ENCODE data around the gene PRPF40A. TPM values are rescaled to one million over a fixed set of nuclear protein-coding genes. Genes with fewer than 3 reads are reported as not detected.

Gene PRPF40A
- total and polyA plus RNA-seq, 10 of the 15 experiments (the other 5 are each of a cell fraction or from before 2014, with no cell fraction given), result 97.8 to 197 (median 144) TPM

GRCh38 chr2:152717228-152718075 lies at the start of gene PRPF40A (continued):
- TF ChIP-seq HDAC2 (IDR thresholded peaks at IDR 0.05) (no peak), CHD1 (IDR thresholded peaks at IDR 0.05; ENCODE audit: low read depth, low read length) (no peak), HSF1 (IDR thresholded peaks at IDR 0.05; ENCODE audit: low read depth, low read length) (0 out of 2 replicates have a peak, but pooled peaks have one; percentile 6), NR2C2 (IDR thresholded peaks at IDR 0.05; ENCODE audit: borderline replicate concordance, control insufficient read depth, insufficient read length, low read depth) (peak; percentile 91), ZNF384 (IDR thresholded peaks at IDR 0.05; ENCODE audit: borderline replicate concordance, low read depth, low read length) (no peak), SMARCA5 (IDR thresholded peaks at IDR 0.05) (no peak), ZNF217 (IDR thresholded peaks at IDR 0.05) (no peak), RUNX3 (IDR thresholded peaks at IDR 0.05; ENCODE audit: low read length) (peak; percentile 36; the same call in 1 of the 2 replicates), SMC3 (IDR thresholded peaks at IDR 0.05; ENCODE audit: borderline replicate concordance, low read length) (no peak), POU2F2 (IDR thresholded peaks at IDR 0.05; ENCODE audit: borderline replicate concordance, low read depth, low read length) (no peak; the same call in 2 of the 3 replicates), MXI1 (IDR thresholded peaks at IDR 0.05; ENCODE audit: low read depth, low read length) (peak; percentile 52), PML (IDR thresholded peaks at IDR 0.05; ENCODE audit: low read length) (peak; percentile 83; the same call in 1 of the 2 replicates), SRF (IDR thresholded peaks at IDR 0.05; ENCODE audit: low read depth in 2 of 2, low read length in 2 of 2) (no peak), YY1 (IDR thresholded peaks at IDR 0.05; ENCODE audit: low read depth, low read length) (peak; percentile 85), SPI1 (IDR thresholded peaks at IDR 0.05; ENCODE audit: borderline replicate concordance, insufficient read depth, low read depth, low read length) (peak; percentile 14; the same call in 1 of the 2 replicates), ZNF207 (IDR thresholded peaks at IDR 0.05; ENCODE audit: borderline replicate concordance) (0 out of 2 replicates have a peak, but pooled peaks have one; percentile 43)
- TF ChIP-seq, protein P1, sequence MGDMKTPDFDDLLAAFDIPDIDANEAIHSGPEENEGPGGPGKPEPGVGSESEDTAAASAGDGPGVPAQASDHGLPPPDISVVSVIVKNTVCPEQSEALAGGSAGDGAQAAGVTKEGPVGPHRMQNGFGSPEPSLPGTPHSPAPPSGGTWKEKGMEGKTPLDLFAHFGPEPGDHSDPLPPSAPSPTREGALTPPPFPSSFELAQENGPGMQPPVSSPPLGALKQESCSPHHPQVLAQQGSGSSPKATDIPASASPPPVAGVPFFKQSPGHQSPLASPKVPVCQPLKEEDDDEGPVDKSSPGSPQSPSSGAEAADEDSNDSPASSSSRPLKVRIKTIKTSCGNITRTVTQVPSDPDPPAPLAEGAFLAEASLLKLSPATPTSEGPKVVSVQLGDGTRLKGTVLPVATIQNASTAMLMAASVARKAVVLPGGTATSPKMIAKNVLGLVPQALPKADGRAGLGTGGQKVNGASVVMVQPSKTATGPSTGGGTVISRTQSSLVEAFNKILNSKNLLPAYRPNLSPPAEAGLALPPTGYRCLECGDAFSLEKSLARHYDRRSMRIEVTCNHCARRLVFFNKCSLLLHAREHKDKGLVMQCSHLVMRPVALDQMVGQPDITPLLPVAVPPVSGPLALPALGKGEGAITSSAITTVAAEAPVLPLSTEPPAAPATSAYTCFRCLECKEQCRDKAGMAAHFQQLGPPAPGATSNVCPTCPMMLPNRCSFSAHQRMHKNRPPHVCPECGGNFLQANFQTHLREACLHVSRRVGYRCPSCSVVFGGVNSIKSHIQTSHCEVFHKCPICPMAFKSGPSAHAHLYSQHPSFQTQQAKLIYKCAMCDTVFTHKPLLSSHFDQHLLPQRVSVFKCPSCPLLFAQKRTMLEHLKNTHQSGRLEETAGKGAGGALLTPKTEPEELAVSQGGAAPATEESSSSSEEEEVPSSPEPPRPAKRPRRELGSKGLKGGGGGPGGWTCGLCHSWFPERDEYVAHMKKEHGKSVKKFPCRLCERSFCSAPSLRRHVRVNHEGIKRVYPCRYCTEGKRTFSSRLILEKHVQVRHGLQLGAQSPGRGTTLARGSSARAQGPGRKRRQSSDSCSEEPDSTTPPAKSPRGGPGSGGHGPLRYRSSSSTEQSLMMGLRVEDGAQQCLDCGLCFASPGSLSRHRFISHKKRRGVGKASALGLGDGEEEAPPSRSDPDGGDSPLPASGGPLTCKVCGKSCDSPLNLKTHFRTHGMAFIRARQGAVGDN (IDR thresholded peaks at IDR 0.05), result 0 out of 2 replicates have a peak, but pooled peaks have one; percentile 36
- TF ChIP-seq, protein P2, sequence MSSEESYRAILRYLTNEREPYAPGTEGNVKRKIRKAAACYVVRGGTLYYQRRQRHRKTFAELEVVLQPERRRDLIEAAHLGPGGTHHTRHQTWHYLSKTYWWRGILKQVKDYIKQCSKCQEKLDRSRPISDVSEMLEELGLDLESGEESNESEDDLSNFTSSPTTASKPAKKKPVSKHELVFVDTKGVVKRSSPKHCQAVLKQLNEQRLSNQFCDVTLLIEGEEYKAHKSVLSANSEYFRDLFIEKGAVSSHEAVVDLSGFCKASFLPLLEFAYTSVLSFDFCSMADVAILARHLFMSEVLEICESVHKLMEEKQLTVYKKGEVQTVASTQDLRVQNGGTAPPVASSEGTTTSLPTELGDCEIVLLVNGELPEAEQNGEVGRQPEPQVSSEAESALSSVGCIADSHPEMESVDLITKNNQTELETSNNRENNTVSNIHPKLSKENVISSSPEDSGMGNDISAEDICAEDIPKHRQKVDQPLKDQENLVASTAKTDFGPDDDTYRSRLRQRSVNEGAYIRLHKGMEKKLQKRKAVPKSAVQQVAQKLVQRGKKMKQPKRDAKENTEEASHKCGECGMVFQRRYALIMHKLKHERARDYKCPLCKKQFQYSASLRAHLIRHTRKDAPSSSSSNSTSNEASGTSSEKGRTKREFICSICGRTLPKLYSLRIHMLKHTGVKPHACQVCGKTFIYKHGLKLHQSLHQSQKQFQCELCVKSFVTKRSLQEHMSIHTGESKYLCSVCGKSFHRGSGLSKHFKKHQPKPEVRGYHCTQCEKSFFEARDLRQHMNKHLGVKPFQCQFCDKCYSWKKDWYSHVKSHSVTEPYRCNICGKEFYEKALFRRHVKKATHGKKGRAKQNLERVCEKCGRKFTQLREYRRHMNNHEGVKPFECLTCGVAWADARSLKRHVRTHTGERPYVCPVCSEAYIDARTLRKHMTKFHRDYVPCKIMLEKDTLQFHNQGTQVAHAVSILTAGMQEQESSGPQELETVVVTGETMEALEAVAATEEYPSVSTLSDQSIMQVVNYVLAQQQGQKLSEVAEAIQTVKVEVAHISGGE (CRISPR knock-in tag; IDR thresholded peaks at IDR 0.05), result no peak
- TF ChIP-seq, protein P3, sequence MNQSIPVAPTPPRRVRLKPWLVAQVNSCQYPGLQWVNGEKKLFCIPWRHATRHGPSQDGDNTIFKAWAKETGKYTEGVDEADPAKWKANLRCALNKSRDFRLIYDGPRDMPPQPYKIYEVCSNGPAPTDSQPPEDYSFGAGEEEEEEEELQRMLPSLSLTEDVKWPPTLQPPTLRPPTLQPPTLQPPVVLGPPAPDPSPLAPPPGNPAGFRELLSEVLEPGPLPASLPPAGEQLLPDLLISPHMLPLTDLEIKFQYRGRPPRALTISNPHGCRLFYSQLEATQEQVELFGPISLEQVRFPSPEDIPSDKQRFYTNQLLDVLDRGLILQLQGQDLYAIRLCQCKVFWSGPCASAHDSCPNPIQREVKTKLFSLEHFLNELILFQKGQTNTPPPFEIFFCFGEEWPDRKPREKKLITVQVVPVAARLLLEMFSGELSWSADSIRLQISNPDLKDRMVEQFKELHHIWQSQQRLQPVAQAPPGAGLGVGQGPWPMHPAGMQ (IDR thresholded peaks at IDR 0.05; ENCODE audit: borderline replicate concordance), result no peak

Data from GM12878 (cell line).